ENCODE measurements around the gene PRAMEF1.

PRAMEF1 gene

GRCh38 chr1:12771186-12771585, 20.0 kb upstream of the PRAMEF1 start:
- Histone ChIP-seq H3K18ac (ENCODE audit: low read length) (no peak overlapping the region), H3K79me1 (ENCODE audit: low read length) (no peaks in the 10 kb centered on the region), H3K9ac (ENCODE audit: low read length) (no peak overlapping the region), H3K4me2 (ENCODE audit: low read length) (no peak overlapping the region), H3K4ac (ENCODE audit: low read depth, low read length) (no peak overlapping the region), H4K5ac (ENCODE audit: low read length) (no peak overlapping the region), H3K36me3 (ENCODE audit: control insufficient read depth, insufficient read depth, low read length) (no peaks in the 10 kb centered on the region), H4K8ac (ENCODE audit: low read depth, low read length) (no peak overlapping the region), H3K23ac (ENCODE audit: low read length) (no peak overlapping the region), H3K27me3 (ENCODE audit: insufficient read depth, low read length, poor library complexity) (no peaks in the 10 kb centered on the region), H2AK5ac (ENCODE audit: low read length) (no peak overlapping the region), H3K4me3 (ENCODE audit: low read length) (no peak overlapping the region), H3K4me1 (ENCODE audit: control insufficient read depth, low read depth, low read length) (no peaks in the 10 kb centered on the region), H3K56ac (ENCODE audit: low read length) (no peak overlapping the region), H2BK5ac (ENCODE audit: low read length) (no peak overlapping the region), H2BK15ac (replicated peaks; ENCODE audit: low read depth) (no peak overlapping the region), H2BK120ac (ENCODE audit: low read depth, low read length) (no peak overlapping the region), H3K79me2 (ENCODE audit: control insufficient read depth, insufficient read depth, low read length) (no peaks in the 10 kb centered on the region), H3K27ac (ENCODE audit: low read depth, low read length) (no peak overlapping the region)
- no CpG with 5 or more reads among the region's 5 CpGs for WGBS (ENCODE audit: extremely low coverage, insufficient coverage, low lambda C conversion rate)
- no peak for DNase-seq

- no peaks in the 10 kb centered on the region for H3K4me1 ChIP-seq (ENCODE audit: control insufficient read depth, low read depth, low read length)
- no peak overlapping the region for H3K9ac ChIP-seq (ENCODE audit: low read length)
- H3K36me3 ChIP-seq (ENCODE audit: control insufficient read depth, insufficient read depth, low read length): no peaks in the 10 kb centered on the region
- no peaks in the 10 kb centered on the region for H3K79me2 ChIP-seq (ENCODE audit: control insufficient read depth, insufficient read depth, low read length)
- H3K4ac ChIP-seq (ENCODE audit: low read depth, low read length): no peak overlapping the region
- no peak overlapping the region for H3K56ac ChIP-seq (ENCODE audit: low read length)
- H2BK5ac ChIP-seq (ENCODE audit: low read length): no peak overlapping the region
- H2BK120ac ChIP-seq (ENCODE audit: low read depth, low read length): no peak overlapping the region
- no peak overlapping the region for H2BK15ac ChIP-seq (replicated peaks; ENCODE audit: low read depth)
- no peaks in the 10 kb centered on the region for H3K79me1 ChIP-seq (ENCODE audit: low read length)
- no CpG with 5 or more reads among the region's 5 CpGs for WGBS (ENCODE audit: extremely low coverage, insufficient coverage, low lambda C conversion rate)
- no peak overlapping the region for H3K4me2 ChIP-seq (ENCODE audit: low read length)
- no peak overlapping the region for H3K27ac ChIP-seq (ENCODE audit: low read depth, low read length)
- H4K5ac ChIP-seq (ENCODE audit: low read length): no peak overlapping the region
- H3K27me3 ChIP-seq (ENCODE audit: insufficient read depth, low read length, poor library complexity): no peaks in the 10 kb centered on the region
- no peak overlapping the region for H4K8ac ChIP-seq (ENCODE audit: low read depth, low read length)
- H3K23ac ChIP-seq (ENCODE audit: low read length): no peak overlapping the region
- H3K4me3 ChIP-seq (ENCODE audit: low read length): no peak overlapping the region
- no peak overlapping the region for H3K18ac ChIP-seq (ENCODE audit: low read length)
- DNase-seq: no peak
- no peak overlapping the region for H2AK5ac ChIP-seq (ENCODE audit: low read length)
These were observed 18.7 kb upstream of the PRAMEF1 start for GRCh38 chr1:12772520-12772919.

GRCh38 chr1:12773438-12773837, 17.8 kb upstream of the PRAMEF1 start, which contains the start of gene PRAMEF12:
PRAMEF12 (plus strand) TSS chr1:12773738; CDS start chr1:12774868, 1,130 bp downstream.
- WGBS (ENCODE audit: extremely low coverage, insufficient coverage, low lambda C conversion rate): no CpG with 5 or more reads among the region's 5 CpGs
- no peaks in the 10 kb centered on the region for H3K4me1 ChIP-seq (ENCODE audit: control insufficient read depth, low read depth, low read length)
- H3K4me3 ChIP-seq (ENCODE audit: low read length): no peak within 1 kb of the TSS
- H2BK5ac ChIP-seq (ENCODE audit: low read length): no peak within 1 kb of the TSS
- no peak within 1 kb of the TSS for H2BK120ac ChIP-seq (ENCODE audit: low read depth, low read length)
- DNase-seq: no peak
- H2BK15ac ChIP-seq (replicated peaks; ENCODE audit: low read depth): no peak within 1 kb of the TSS
- no peak within 1 kb of the TSS for H3K56ac ChIP-seq (ENCODE audit: low read length)
- H3K18ac ChIP-seq (ENCODE audit: low read length): no peak within 1 kb of the TSS
- H3K4ac ChIP-seq (ENCODE audit: low read depth, low read length): no peak within 1 kb of the TSS
- no peak within 1 kb of the TSS for H2AK5ac ChIP-seq (ENCODE audit: low read length)
- H3K27me3 ChIP-seq (ENCODE audit: insufficient read depth, low read length, poor library complexity): no peaks in the 10 kb centered on the region
- H3K79me1 ChIP-seq (ENCODE audit: low read length): no peaks in the 10 kb centered on the region
- no peak within 1 kb of the TSS for H3K4me2 ChIP-seq (ENCODE audit: low read length)
- H4K8ac ChIP-seq (ENCODE audit: low read depth, low read length): no peak within 1 kb of the TSS
- H3K9ac ChIP-seq (ENCODE audit: low read length): no peak within 1 kb of the TSS
- H3K36me3 ChIP-seq (ENCODE audit: control insufficient read depth, insufficient read depth, low read length): no peaks in the 10 kb centered on the region
- no peak within 1 kb of the TSS for H3K23ac ChIP-seq (ENCODE audit: low read length)
- no peak within 1 kb of the TSS for H4K5ac ChIP-seq (ENCODE audit: low read length)
- H3K79me2 ChIP-seq (ENCODE audit: control insufficient read depth, insufficient read depth, low read length): no peaks in the 10 kb centered on the region
- H3K27ac ChIP-seq (ENCODE audit: low read depth, low read length): no peak within 1 kb of the TSS

- no peak overlapping the region for H3K9ac ChIP-seq (ENCODE audit: low read length)
- H4K8ac ChIP-seq (ENCODE audit: low read depth, low read length): no peak overlapping the region
- DNase-seq: no peak
- no peaks in the 10 kb centered on the region for H3K4me1 ChIP-seq (ENCODE audit: control insufficient read depth, low read depth, low read length)
- no peak overlapping the region for H3K4me2 ChIP-seq (ENCODE audit: low read length)
- no peaks in the 10 kb centered on the region for H3K79me2 ChIP-seq (ENCODE audit: control insufficient read depth, insufficient read depth, low read length)
- no peaks in the 10 kb centered on the region for H3K27me3 ChIP-seq (ENCODE audit: insufficient read depth, low read length, poor library complexity)
- no peaks in the 10 kb centered on the region for H3K79me1 ChIP-seq (ENCODE audit: low read length)
- no peaks in the 10 kb centered on the region for H3K36me3 ChIP-seq (ENCODE audit: control insufficient read depth, insufficient read depth, low read length)
- H3K56ac ChIP-seq (ENCODE audit: low read length): no peak overlapping the region
- no peak overlapping the region for H2BK5ac ChIP-seq (ENCODE audit: low read length)
- H3K18ac ChIP-seq (ENCODE audit: low read length): no peak overlapping the region
- no peak overlapping the region for H3K23ac ChIP-seq (ENCODE audit: low read length)
- H3K4ac ChIP-seq (ENCODE audit: low read depth, low read length): no peak overlapping the region
- H4K5ac ChIP-seq (ENCODE audit: low read length): no peak overlapping the region
- no peak overlapping the region for H3K4me3 ChIP-seq (ENCODE audit: low read length)
- no peak overlapping the region for H2BK120ac ChIP-seq (ENCODE audit: low read depth, low read length)
- no peak overlapping the region for H2AK5ac ChIP-seq (ENCODE audit: low read length)
- no peak overlapping the region for H2BK15ac ChIP-seq (replicated peaks; ENCODE audit: low read depth)
- no peak overlapping the region for H3K27ac ChIP-seq (ENCODE audit: low read depth, low read length)
- WGBS (ENCODE audit: extremely low coverage, insufficient coverage, low lambda C conversion rate): no CpG with 5 or more reads among the region's 5 CpGs
These were observed 16.3 kb upstream of the PRAMEF1 start for GRCh38 chr1:12774801-12775345.

- no CpG with 5 or more reads among the region's 8 CpGs for WGBS (ENCODE audit: extremely low coverage, insufficient coverage, low lambda C conversion rate)
- Histone ChIP-seq H3K4me3 (ENCODE audit: low read length) (no peak overlapping the region), H3K56ac (ENCODE audit: low read length) (no peak overlapping the region), H3K27ac (ENCODE audit: low read depth, low read length) (no peak overlapping the region), H2BK120ac (ENCODE audit: low read depth, low read length) (no peak overlapping the region), H3K79me1 (ENCODE audit: low read length) (no peaks in the 10 kb centered on the region), H4K5ac (ENCODE audit: low read length) (no peak overlapping the region), H4K8ac (ENCODE audit: low read depth, low read length) (no peak overlapping the region), H3K4me2 (ENCODE audit: low read length) (no peak overlapping the region), H3K4me1 (ENCODE audit: control insufficient read depth, low read depth, low read length) (no peaks in the 10 kb centered on the region), H3K9ac (ENCODE audit: low read length) (no peak overlapping the region), H3K4ac (ENCODE audit: low read depth, low read length) (no peak overlapping the region), H2AK5ac (ENCODE audit: low read length) (no peak overlapping the region), H2BK15ac (replicated peaks; ENCODE audit: low read depth) (no peak overlapping the region), H3K23ac (ENCODE audit: low read length) (no peak overlapping the region), H3K79me2 (ENCODE audit: control insufficient read depth, insufficient read depth, low read length) (no peaks in the 10 kb centered on the region), H3K27me3 (ENCODE audit: insufficient read depth, low read length, poor library complexity) (no peaks in the 10 kb centered on the region), H3K18ac (ENCODE audit: low read length) (no peak overlapping the region), H3K36me3 (ENCODE audit: control insufficient read depth, insufficient read depth, low read length) (no peaks in the 10 kb centered on the region), H2BK5ac (ENCODE audit: low read length) (no peak overlapping the region)
- DNase-seq: no peak
These were observed 15.8 kb upstream of the PRAMEF1 start for GRCh38 chr1:12775443-12775842.
